NCI-H446 (cell line): Measurements from ENCODE around the gene ALOX12B.
"Not testable (repeated sequence)": the region's sequence is repeated elsewhere in the genome, so short reads cannot be mapped to it uniquely, and the experiment has no call there.

ENCODE experiments used
- DNase-seq, 2 experiments: peaks; one replicate each; lab custom pipeline; 2025; lab: John Stamatoyannopoulos, UW

ALOX12B gene

GRCh38 chr17:8082292-8082691 lies 5.2 kb downstream of the ALOX12B start:
- no peak for DNase-seq

DNA sequence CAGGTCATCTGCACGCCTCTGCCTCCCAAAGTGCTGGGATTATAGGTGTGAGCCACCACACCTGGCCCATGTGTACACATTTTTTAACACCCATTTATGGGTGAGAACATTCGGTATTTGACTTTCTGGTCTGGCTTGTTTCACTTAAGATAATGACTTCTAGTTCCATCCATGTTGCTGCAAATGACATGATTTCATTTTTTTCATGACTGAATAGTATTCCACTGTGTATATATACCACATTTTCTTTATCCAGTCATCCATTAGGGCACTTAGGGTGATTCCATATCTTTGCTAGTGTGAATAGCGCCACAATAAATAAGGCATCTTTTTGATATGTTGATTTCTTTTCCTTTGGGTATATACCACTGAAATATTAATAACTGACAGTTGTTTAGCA lies 5.6 kb downstream of the ALOX12B start:
- DNase-seq, result no peak

- no peak for DNase-seq
These were observed 6.7 kb downstream of the ALOX12B start for GRCh38 chr17:8080799-8081219.

DNA sequence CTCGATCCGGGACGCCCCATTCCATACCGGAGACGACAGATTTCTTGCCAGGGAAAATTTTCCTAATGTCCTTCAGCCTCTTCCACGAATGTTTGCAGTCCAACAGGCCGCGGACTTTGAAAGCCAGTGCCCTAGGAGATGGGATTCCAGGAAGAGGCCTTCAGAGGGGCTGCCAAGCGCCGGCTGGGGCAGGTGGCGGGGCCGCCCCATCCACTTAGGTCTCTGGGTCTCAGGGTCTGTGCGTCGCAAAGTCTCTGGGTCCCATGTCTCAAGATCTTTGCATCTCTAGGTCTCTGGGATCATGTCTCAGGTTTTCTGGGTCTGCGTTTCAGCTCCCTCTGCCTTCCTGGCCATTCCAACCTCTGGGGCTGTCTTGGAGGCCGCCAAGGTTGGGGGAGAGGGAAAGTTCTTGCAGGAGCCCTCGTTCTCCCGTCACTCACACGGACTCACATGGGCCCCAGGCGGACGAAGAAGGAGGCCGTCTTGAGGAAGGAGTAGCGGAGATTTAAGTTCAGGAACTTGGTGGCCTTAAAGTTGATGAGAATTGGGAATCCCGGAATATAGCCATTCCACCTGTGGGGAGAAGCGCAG lies 7.2 kb downstream of the ALOX12B start:
- no peak for DNase-seq

DNA sequence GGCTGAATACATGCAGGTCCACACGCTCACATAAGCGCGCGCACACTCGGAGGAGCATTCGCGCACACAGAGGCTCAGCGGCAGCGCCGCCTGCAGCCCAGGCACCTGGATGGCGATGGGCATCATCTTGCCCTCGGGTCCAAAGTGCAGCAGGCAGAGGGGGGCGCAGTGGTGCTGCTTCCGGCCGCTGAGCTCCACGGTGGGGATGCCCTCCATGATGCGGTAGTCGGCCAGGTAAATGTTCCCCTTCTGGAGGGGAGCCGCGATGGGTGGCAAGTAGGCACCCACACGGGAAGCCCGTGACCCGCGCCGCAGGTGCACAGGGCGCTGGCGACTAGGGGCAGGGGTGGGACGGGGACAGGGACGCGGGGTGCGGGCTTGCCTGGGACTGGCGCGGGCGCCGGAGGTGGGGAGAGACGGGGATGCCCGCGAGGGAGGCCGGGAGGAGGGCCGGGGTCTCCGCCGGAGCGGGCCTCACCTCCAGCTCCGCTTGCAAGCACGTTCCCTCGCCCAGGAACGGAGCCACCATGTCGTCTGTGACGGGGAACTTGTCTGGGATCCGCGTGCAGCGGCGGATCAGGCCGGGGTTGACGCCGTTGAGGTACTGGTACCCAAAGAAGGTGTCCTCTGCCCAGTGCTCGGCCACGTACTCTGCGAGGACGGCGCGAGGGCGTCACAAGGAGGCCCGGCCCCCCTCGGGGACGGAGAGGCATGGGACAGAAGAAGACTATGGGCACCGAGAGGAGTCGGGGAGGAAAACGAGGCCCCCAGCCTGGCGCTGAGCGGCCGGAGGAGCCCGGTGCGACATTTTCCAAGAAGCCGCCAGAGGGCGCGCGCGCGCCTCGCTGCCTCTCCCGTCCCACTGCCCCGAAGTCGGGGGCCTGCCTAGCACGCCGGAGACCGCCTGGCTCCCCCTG lies 8.0 kb downstream of the ALOX12B start:
- DNase-seq, result peak; percentile 33 to 70

DNA sequence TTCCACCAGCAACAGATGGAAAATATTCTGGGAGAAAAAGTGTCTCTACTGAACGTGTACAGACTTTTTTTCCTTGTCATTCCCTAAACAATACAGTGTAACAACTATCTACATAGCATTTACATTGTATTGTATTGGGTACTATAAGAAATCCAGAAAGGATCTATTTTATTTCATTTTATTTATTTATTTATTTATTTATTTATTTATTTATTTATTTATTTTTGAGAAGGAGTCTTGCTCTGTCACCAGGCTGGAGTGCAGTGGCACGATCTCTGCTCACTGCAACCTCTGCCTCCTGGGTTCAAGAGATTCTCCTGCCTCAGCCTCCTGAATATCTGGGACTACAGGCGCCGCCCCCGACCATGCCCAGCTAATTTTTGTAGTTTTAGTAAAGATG lies 9.6 kb downstream of the ALOX12B start:
- DNase-seq, result not testable (repeated sequence)

GRCh38 chr17:8076502-8077266 lies 10.8 kb downstream of the ALOX12B start:
- no peak for DNase-seq

DNA sequence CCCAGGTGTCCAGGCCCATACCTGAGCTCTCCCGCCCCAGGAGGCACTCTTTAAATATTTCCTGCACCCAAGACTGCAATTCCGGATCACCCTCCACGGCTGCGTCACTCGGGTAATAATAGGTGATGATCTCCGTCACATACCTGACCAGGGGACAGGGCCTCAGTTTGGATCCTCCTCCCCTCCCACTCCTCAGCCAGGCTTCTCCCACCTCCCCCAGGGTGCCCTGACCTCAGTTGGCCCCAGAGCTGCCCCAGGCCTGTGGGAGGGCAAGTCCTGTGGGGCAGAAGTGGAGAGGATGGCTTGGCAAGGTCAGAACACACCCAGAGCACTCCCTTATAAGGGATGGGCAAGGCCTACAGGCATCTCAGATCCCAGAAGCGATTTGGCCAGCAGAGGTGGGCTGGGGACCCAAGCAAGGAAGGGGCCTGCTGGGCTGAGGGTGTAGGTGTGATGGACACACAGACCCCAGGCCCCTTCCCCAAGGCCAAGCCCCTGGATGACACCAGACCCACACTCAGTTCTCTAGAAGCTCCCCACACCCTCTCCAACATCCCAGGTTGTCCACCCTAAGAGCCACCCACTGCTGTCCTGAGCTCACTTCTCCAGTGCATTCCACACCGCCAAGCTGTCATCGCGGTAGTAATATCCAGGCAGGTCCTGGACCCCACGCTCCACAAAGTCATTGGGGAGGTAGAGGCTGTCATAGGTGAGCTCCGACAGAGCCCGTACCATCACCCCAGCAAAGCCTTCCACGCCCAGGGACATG lies 11.8 kb downstream of the ALOX12B start:
- DNase-seq, result no peak

GRCh38 chr17:8075081-8075480 lies 12.4 kb downstream of the ALOX12B start:
- no peak for DNase-seq

DNA sequence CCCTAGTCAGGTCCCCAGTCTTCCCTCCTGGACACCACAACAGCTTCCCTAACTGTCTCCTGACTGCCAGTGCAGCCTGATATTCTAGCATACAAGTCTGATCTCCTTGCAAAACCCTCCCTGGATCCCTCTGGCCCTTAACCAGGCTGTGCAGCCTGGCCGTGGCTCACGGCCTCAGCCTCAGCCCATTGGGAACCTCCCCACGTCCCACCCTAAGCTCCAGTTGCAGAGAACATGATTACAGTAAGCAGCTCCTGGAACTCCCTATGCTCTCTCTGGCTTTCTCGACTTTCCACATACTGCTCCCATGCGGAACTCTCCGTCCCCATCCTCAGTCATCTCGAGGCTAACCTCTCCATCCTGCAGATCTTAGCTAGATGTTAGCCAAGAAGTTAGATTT lies 13.0 kb downstream of the ALOX12B start:
- DNase-seq, result no peak

GRCh38 chr17:8073627-8074484 lies 13.7 kb downstream of the ALOX12B start:
- DNase-seq, result peak in 1 of 2 experiments; percentile 51

GRCh38 chr17:8072729-8073461 lies 14.6 kb downstream of the ALOX12B start:
- DNase-seq, result no peak

DNA sequence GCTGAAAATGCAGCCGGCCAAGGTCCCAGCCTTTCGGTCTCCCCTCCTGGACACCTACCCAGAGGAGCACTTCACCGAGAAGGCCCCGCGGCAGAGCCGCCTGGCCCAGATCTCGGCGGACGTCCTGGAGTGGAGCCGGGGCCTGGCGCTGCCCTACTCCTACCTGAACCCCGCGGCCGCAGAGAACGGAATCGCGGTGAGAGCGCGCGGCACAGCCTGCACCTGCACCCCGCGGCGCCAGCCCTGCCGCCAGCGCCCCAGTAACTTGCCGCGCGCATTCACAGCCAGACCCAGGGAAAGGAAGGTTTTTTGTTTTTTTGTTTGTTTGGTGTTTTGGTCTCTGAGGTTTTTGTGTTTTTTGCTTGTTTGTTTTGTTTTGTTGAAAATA lies 15.2 kb downstream of the ALOX12B start:
- no peak for DNase-seq

- DNase-seq, result no peak
These were observed 16.0 kb downstream of the ALOX12B start for GRCh38 chr17:8071496-8071895.

- DNase-seq, result no peak
These were observed 18.0 kb downstream of the ALOX12B start for GRCh38 chr17:8069587-8069860.

DNA sequence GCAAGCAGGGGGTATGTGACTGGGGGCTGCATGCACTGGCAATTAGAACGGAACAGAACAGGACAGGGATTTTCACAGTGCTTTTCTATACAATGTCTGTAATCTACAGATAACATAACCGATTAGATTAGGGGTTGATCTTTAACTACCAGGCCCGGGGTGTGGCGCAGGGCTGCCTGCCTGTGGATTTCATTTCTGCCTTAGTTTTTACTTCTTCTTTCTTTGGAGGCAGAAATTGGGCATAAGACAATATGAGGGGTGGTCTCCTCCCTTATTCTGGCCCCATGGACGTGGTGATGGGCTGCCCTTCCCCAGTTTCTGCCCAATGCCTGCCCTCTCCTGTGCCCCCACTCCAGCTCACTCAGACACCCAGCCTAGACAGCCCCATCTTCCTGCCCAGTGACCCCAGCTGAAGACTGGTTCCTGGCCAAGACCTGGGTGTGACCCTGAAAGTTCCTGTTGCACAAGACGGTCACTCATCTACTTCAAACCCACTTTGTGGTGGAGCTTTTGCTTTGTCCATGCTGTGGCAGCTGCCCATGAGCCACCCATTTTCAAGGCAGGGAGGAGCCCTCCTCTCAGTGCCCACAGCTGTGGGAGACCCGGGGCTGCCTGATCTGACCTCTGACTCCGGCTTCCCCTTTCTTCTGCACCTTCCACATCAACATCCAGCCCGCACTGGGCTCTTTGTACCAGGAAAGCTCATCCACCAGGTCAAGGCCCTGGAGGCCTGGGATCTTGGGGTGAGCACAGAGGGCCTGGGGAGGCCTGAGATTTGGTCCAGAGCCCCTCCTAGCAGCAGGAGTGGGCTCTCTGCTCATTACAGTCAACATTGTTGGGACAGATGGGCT lies 18.6 kb downstream of the ALOX12B start:
- DNase-seq, result no peak

DNA sequence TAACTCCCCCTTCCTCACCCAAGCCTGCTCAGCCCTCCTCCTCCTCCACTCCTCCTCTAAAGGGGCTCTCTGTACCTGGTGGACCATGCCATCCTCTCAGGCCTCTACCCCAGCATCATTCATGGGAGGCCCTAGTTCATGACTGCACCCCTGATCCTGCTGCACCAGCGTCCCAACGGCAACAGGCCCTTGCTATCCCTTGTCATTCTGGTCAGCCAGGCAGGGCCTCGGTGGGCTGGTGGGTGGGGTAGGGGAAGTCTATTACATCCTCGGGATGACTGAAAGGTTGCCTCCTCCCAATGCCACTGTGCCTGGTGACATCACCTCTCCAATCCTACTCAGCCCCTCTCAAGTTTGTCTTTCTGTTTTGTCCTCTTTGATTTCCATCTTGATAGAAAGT lies 19.7 kb downstream of the ALOX12B start:
- DNase-seq, result no peak

- no peak for DNase-seq
These were observed 20.4 kb downstream of the ALOX12B start for GRCh38 chr17:8066841-8067775.
